Measurements from ENCODE around the gene FAM200B. TPM values are rescaled to one million over a fixed set of nuclear protein-coding genes. Genes with fewer than 3 reads are reported as not detected.

Gene FAM200B
- total and polyA plus RNA-seq, 2 experiments from 2014 or later = 34.4 to 88.0 TPM

DNA sequence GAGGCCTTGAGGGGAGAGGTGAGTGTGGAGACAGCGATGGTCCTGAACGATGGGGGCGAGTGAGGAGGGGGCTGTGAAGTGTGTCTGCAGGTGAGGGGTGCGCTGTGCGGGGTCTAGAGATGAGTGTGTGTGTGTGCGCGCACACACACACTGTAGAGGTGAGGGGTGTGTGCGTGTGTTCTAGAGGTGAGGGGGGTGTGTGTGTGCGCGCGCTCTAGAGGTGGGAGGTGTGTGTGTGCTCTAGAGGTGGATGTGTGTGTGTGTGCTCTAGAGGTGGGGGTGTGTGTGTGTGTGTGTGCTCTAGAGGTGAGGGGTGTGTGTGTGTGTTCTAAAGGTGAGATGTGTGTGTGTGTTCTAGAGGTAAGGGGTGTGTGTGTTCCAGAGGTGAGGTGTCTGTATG lies 21.8 kb downstream of the FAM200B start (continued):
- TF ChIP-seq, protein P1, sequence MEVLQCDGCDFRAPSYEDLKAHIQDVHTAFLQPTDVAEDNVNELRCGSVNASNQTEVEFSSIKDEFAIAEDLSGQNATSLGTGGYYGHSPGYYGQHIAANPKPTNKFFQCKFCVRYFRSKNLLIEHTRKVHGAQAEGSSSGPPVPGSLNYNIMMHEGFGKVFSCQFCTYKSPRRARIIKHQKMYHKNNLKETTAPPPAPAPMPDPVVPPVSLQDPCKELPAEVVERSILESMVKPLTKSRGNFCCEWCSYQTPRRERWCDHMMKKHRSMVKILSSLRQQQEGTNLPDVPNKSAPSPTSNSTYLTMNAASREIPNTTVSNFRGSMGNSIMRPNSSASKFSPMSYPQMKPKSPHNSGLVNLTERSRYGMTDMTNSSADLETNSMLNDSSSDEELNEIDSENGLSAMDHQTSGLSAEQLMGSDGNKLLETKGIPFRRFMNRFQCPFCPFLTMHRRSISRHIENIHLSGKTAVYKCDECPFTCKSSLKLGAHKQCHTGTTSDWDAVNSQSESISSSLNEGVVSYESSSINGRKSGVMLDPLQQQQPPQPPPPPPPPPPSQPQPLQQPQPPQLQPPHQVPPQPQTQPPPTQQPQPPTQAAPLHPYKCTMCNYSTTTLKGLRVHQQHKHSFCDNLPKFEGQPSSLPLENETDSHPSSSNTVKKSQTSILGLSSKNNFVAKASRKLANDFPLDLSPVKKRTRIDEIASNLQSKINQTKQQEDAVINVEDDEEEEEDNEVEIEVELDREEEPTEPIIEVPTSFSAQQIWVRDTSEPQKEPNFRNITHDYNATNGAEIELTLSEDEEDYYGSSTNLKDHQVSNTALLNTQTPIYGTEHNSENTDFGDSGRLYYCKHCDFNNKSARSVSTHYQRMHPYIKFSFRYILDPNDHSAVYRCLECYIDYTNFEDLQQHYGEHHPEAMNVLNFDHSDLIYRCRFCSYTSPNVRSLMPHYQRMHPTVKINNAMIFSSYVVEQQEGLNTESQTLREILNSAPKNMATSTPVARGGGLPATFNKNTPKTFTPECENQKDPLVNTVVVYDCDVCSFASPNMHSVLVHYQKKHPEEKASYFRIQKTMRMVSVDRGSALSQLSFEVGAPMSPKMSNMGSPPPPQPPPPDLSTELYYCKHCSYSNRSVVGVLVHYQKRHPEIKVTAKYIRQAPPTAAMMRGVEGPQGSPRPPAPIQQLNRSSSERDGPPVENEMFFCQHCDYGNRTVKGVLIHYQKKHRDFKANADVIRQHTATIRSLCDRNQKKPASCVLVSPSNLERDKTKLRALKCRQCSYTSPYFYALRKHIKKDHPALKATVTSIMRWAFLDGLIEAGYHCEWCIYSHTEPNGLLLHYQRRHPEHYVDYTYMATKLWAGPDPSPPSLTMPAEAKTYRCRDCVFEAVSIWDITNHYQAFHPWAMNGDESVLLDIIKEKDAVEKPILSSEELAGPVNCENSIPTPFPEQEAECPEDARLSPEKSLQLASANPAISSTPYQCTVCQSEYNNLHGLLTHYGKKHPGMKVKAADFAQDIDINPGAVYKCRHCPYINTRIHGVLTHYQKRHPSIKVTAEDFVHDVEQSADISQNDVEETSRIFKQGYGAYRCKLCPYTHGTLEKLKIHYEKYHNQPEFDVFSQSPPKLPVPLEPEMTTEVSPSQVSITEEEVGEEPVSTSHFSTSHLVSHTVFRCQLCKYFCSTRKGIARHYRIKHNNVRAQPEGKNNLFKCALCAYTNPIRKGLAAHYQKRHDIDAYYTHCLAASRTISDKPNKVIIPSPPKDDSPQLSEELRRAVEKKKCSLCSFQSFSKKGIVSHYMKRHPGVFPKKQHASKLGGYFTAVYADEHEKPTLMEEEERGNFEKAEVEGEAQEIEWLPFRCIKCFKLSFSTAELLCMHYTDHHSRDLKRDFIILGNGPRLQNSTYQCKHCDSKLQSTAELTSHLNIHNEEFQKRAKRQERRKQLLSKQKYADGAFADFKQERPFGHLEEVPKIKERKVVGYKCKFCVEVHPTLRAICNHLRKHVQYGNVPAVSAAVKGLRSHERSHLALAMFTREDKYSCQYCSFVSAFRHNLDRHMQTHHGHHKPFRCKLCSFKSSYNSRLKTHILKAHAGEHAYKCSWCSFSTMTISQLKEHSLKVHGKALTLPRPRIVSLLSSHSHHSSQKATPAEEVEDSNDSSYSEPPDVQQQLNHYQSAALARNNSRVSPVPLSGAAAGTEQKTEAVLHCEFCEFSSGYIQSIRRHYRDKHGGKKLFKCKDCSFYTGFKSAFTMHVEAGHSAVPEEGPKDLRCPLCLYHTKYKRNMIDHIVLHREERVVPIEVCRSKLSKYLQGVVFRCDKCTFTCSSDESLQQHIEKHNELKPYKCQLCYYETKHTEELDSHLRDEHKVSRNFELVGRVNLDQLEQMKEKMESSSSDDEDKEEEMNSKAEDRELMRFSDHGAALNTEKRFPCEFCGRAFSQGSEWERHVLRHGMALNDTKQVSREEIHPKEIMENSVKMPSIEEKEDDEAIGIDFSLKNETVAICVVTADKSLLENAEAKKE (CRISPR knock-in tag; IDR thresholded peaks at IDR 0.05) = no peak
- no peak for TF ChIP-seq EZH2 (IDR thresholded peaks at IDR 0.05; ENCODE audit: low read depth, unreplicated experiment)
- no peak for TF ChIP-seq EZH2phosphoT487 (IDR thresholded peaks at IDR 0.05; ENCODE audit: unreplicated experiment)

DNA sequence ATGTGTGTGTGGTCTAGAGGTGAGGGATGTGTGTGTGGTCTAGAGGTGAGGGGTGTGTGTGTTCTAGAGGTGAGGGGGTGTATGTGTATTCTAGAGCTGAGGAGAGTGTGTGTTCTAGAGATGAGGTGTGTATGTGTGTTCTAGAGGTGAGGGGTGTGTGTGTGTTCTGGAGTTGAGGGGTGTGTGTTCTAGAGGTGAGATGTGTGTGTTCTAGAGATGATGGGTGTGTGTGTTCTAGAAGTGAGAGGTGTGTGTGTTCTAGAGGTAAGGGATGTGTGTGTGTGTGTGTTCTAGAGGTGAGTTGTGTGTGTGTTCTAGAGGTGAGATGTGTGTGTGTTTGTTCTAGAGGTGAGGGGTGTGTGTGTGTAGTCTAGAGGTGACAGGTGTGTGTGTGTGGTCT lies 22.5 kb downstream of the FAM200B start:
- peaks cover 11% of the 10 kb centered on the region; the same call in 1 of the 2 replicates for H3K27me3 ChIP-seq (ENCODE audit: insufficient read depth)
- Mint-ChIP-seq H3K27ac (no peak overlapping the region), H3K4me1 (peaks cover 20% of the 10 kb centered on the region), H3K9me3 (peaks cover 13% of the 10 kb centered on the region), H3K36me3 (ENCODE audit: low read depth) (peaks cover 8% of the 10 kb centered on the region), H3K4me3 (no peak overlapping the region), H3K27me3 (ENCODE audit: insufficient read depth, low read depth, poor library complexity) (peaks cover 14% of the 10 kb centered on the region)
- H3K36me3 ChIP-seq (ENCODE audit: insufficient read depth) = no peaks in the 10 kb centered on the region
- DNase-seq (ENCODE audit: low spot score) (no peak), ATAC-seq (no peak)
- no peak overlapping the region for H3K4me3 ChIP-seq
- H3K4me2 ChIP-seq = no peak overlapping the region
- no peak overlapping the region for H2AFZ ChIP-seq
- H3K4me1 ChIP-seq (ENCODE audit: insufficient read depth) = peaks cover 18% of the 10 kb centered on the region
- no peak overlapping the region for H3K27ac ChIP-seq (ENCODE audit: low read depth)
- H3K79me2 ChIP-seq (replicated peaks; ENCODE audit: insufficient read depth) = no peaks in the 10 kb centered on the region
- H3F3A ChIP-seq (replicated peaks; ENCODE audit: low read depth) = no peaks in the 10 kb centered on the region; the same call in 1 of the 2 replicates
- H3K9me2 ChIP-seq (ENCODE audit: insufficient read depth) = no peaks in the 10 kb centered on the region
- no peaks in the 10 kb centered on the region for H4K20me1 ChIP-seq (replicated peaks; ENCODE audit: insufficient read depth)
- TF ChIP-seq ZNF331 (CRISPR knock-in tag; IDR thresholded peaks at IDR 0.05; ENCODE audit: low read depth) = no peak
- no peak for TF ChIP-seq EZH2 (IDR thresholded peaks at IDR 0.05; ENCODE audit: low read depth, unreplicated experiment)
- TF ChIP-seq ZNF114 (CRISPR knock-in tag; IDR thresholded peaks at IDR 0.05) = no peak
- TF ChIP-seq NANOG (IDR thresholded peaks at IDR 0.05; ENCODE audit: borderline replicate concordance) = no peak
- TF ChIP-seq, protein P2, sequence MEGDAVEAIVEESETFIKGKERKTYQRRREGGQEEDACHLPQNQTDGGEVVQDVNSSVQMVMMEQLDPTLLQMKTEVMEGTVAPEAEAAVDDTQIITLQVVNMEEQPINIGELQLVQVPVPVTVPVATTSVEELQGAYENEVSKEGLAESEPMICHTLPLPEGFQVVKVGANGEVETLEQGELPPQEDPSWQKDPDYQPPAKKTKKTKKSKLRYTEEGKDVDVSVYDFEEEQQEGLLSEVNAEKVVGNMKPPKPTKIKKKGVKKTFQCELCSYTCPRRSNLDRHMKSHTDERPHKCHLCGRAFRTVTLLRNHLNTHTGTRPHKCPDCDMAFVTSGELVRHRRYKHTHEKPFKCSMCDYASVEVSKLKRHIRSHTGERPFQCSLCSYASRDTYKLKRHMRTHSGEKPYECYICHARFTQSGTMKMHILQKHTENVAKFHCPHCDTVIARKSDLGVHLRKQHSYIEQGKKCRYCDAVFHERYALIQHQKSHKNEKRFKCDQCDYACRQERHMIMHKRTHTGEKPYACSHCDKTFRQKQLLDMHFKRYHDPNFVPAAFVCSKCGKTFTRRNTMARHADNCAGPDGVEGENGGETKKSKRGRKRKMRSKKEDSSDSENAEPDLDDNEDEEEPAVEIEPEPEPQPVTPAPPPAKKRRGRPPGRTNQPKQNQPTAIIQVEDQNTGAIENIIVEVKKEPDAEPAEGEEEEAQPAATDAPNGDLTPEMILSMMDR (conservative IDR thresholded peaks at IDR 0.05; ENCODE audit: low read depth in 2 of 2) = no peak
- TF ChIP-seq POLR2AphosphoS5 (IDR thresholded peaks at IDR 0.05; ENCODE audit: low read depth) = no peak
- TF ChIP-seq, protein P1 (CRISPR knock-in tag; IDR thresholded peaks at IDR 0.05) = no peak

All from GM23338 (cell line).